GM13976 (cell line): ENCODE data around the gene TPCN2.
"Not testable (repeated sequence)": the region's sequence is repeated elsewhere in the genome, so short reads cannot be mapped to it uniquely, and the experiment has no call there.

Experiments
- DNase-seq: peaks from one replicate; pipeline ENCODE4 v3.0.0; 2012; ENCODE audit warnings: low spot score
- CTCF ChIP-seq: IDR thresholded peaks from 2 replicates; pipeline ENCODE4 v1.5.1; 2012; ENCODE audit warnings: borderline replicate concordance, mild to moderate bottlenecking; ENCODE audit not compliant: insufficient read depth; ENCODE audit errors: extremely low read depth, missing control alignments, control extremely low read depth
- in situ Hi-C: fragments of 300-500 bp; cut with MboI; formaldehyde crosslinking; loops from one replicate; pipeline ENCODE4 v1.12.0; 2022; ENCODE audit warnings: low sequenced_read_pairs, mixed read lengths, inconsistent platforms; ENCODE audit not compliant: unreplicated experiment

The TPCN2 gene

GRCh38 chr11:69074375-69075140, 25.8 kb downstream of the TPCN2 start:
- DNase-seq: no peak
- in situ Hi-C loops: no loop called here
- no peak for TF ChIP-seq CTCF

GRCh38 chr11:69075421-69076128, 26.8 kb downstream of the TPCN2 start:
- no peak for DNase-seq

DNA sequence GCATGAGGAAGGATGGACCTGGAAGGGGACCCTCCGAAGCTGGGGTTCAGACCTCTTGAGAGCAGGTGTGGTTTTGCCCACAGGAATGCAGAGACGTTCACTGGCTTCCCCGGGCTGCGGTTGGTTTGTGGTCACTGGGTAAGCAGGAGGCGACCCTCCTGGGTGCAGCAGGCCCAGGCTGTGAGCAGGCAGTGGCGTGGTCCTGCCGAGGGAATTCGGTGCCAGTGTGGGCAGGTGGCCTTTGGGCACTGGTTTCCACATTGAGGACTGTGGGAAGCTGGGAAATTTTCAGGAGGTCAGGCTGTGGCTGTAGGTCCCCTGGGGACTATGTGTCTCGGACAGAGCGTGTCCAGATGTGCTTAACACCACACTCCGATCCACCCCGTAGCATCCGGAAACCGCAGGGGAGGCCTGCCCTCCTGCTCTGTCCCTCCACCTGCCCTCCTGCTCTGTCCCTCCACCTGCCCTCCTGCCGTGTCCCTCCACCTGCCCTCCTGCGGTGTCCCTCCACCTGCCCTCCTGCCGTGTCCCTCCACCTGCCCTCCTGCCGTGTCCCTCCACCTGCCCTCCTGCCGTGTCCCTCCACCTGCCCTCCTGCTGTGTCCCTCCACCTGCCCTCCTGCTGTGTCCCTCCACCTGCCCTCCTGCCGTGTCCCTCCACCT, 27.5 kb downstream of the TPCN2 start:
- TF ChIP-seq CTCF: no peak
- DNase-seq: no peak
- in situ Hi-C loops: no loop called here

More at GRCh38 chr11:69075421-69076128, 26.8 kb downstream of the TPCN2 start:
- no peak for TF ChIP-seq CTCF
- in situ Hi-C loops: no loop called here

- DNase-seq, in situ Hi-C loops: not testable (repeated sequence)
Measured at GRCh38 chr11:69076977-69077376, 28.2 kb downstream of the TPCN2 start.

DNA sequence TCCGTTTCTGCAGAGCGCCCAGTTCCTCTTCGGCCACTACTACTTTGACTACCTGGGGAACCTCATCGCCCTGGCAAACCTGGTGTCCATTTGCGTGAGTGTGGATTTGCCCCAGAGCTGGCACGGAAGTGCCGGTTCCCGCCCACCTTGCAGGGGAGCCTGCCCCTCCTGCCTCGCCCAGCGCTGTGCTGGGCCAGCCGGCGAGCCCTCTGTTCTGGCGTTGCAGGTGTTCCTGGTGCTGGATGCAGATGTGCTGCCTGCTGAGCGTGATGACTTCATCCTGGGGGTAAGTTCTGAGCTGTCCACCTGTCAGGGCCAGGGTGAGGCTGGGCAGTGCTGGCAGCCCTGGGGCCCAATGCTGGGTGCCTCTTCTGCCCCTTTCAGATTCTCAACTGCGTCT, 29.8 kb downstream of the TPCN2 start:
- DNase-seq: no peak
- in situ Hi-C loops: no loop called here
- TF ChIP-seq CTCF: no peak

DNA sequence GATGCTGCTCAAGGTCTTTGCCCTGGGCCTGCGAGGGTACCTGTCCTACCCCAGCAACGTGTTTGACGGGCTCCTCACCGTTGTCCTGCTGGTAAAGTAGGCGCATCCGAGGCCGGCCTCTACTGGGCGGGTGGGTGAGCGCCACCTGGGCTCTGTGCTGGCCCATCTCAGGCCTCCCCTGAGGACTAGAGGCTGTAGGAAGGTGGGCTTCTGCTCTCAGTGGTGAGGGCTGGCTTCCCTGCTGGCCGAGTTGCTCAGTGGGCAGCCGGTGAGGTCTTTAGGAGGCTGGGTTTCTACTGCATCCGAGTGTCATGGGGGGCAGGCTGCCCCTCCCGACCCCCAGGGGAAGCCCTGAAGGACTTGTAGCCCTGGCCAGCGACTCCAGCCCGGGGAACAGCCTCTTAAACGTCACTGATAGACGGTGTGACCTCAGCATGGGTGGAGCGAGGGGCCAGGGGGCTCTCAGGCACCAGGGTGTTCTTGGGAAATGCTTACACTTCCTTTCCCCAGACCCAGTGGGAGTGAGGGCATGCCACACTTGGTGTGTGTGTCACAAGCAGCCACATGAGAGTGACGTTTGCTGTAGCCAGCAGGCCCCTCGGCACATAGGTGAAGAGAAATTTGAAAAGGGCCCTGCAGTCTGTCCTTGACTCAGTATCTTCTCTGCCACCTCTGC, 30.3 kb downstream of the TPCN2 start:
- TF ChIP-seq CTCF: no peak

More for the DNA sequence above, 30.3 kb downstream of the TPCN2 start:
- no peak for DNase-seq
- in situ Hi-C loops: no loop called here
